ENCODE results near the gene ABCC3.

The ABCC3 gene

DNA sequence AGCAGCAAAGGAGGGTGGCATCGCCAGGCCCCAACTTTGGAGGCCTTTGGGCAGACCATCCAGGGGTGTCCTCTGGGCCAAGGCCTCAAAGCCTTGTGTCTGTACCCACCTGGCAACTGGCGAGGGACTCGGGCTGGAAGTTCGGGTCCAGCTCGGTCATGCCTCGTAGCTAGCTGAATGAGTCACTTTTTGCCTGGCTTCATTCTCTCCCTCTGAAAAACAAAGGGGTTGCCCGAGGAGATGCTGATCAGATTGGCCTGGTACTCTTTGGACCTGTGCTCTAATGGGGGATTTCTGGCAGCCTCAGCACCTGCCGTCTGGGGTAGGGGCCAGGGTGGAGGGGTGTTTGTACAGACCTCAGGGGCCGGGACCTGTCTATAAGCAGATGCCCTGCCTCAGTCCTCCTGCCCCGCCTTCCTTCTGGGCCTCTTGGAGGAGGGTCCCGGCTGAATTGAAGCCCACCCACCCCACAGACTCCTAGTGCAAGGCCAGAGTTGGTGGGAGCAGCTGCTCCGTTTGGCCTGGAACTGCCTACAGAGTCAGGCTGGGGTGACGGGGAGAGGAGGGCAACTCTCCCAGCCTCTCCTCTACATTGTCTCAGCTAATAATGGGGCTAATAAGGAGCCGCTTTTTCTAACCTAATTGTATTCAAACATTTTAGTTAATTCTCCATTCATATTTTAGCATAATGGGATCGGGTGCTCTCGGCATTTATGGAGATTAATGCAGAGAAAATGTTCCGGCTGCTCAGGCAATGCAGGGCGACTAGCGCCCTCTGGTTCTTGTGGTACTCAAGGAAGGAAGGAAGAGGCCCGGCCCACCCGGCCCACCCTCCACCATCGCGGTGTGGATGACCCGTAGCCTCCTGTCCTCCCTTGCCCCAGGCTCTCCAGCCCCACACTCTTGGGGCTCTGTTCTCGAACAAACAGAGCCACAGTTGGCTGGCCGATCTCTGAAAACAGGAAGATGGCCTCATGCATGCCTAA, 21.4 kb upstream of the ABCC3 start:
- Mint-ChIP-seq H3K4me3 (no peak overlapping the region), H3K4me1 (peaks cover 2% of the 10 kb centered on the region), H3K27me3 (peaks cover 2% of the 10 kb centered on the region), H3K9me3 (no peaks in the 10 kb centered on the region), H3K36me3 (ENCODE audit: low read depth) (no peaks in the 10 kb centered on the region), H3K27ac (no peak overlapping the region)
- DNase-seq, result no peak
- ATAC-seq, result no peak

- ATAC-seq, result no peak
- no peak overlapping the region for H3K4me3 Mint-ChIP-seq
- H3K27ac Mint-ChIP-seq, result peak overlapping the region; percentile 20
These were observed 20.1 kb upstream of the ABCC3 start for GRCh38 chr17:50614471-50615051.

GRCh38 chr17:50615828-50616227, 18.9 kb upstream of the ABCC3 start:
- ATAC-seq (no peak), DNase-seq (no peak)
- H3K27ac Mint-ChIP-seq, result no peak overlapping the region
- peaks cover 2% of the 10 kb centered on the region for H3K4me1 Mint-ChIP-seq
- no peaks in the 10 kb centered on the region for H3K36me3 Mint-ChIP-seq (ENCODE audit: low read depth)
- no peaks in the 10 kb centered on the region for H3K9me3 Mint-ChIP-seq
- H3K27me3 Mint-ChIP-seq, result peaks cover 6% of the 10 kb centered on the region
- no peak overlapping the region for H3K4me3 Mint-ChIP-seq

More at GRCh38 chr17:50614471-50615051, 20.1 kb upstream of the ABCC3 start:
- Mint-ChIP-seq H3K27me3 (peaks cover 4% of the 10 kb centered on the region), H3K36me3 (ENCODE audit: low read depth) (no peaks in the 10 kb centered on the region), H3K9me3 (no peaks in the 10 kb centered on the region), H3K4me1 (peaks cover 2% of the 10 kb centered on the region)
- no peak for DNase-seq

- DNase-seq (no peak), ATAC-seq (no peak)
- Mint-ChIP-seq H3K4me3 (no peak overlapping the region), H3K4me1 (peaks cover 2% of the 10 kb centered on the region), H3K27me3 (peaks cover 6% of the 10 kb centered on the region), H3K9me3 (no peaks in the 10 kb centered on the region), H3K27ac (no peak overlapping the region), H3K36me3 (ENCODE audit: low read depth) (no peaks in the 10 kb centered on the region)
These were observed 16.4 kb upstream of the ABCC3 start for GRCh38 chr17:50618300-50618699.

DNA sequence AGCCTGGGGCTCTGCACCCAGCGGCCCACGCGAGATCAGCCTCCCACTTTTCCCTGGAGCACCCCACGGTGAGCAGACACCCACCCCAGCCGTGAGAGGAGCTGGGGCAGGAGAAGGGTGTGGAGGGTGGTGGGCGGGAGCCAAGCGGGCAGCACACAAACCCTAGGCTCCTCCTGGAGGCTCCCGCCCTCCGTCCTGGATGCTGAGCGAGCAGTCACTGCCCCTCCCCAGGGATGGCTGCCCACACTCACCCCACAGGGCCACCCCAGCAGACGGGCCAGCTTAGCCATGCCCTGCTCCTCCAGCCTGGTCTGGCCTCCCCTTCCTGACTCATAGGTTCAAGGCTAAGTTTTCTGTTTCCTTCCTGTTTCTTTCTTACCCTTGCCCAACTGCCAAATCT, 15.7 kb upstream of the ABCC3 start:
- ATAC-seq (no peak), DNase-seq (no peak)
- no peaks in the 10 kb centered on the region for H3K9me3 Mint-ChIP-seq
- no peak overlapping the region for H3K27ac Mint-ChIP-seq
- no peaks in the 10 kb centered on the region for H3K36me3 Mint-ChIP-seq (ENCODE audit: low read depth)
- peaks cover 6% of the 10 kb centered on the region for H3K27me3 Mint-ChIP-seq
- no peak overlapping the region for H3K4me3 Mint-ChIP-seq
- H3K4me1 Mint-ChIP-seq, result no peaks in the 10 kb centered on the region

- no peaks in the 10 kb centered on the region for H3K36me3 Mint-ChIP-seq (ENCODE audit: low read depth)
- H3K27ac Mint-ChIP-seq, result no peak overlapping the region
- DNase-seq, result no peak
- no peaks in the 10 kb centered on the region for H3K9me3 Mint-ChIP-seq
- H3K4me1 Mint-ChIP-seq, result no peaks in the 10 kb centered on the region
- no peak for ATAC-seq
- no peak overlapping the region for H3K4me3 Mint-ChIP-seq
- H3K27me3 Mint-ChIP-seq, result peaks cover 7% of the 10 kb centered on the region
These were observed 15.2 kb upstream of the ABCC3 start for GRCh38 chr17:50619489-50619888.

GRCh38 chr17:50620237-50620636, 14.4 kb upstream of the ABCC3 start:
- Mint-ChIP-seq H3K27ac (no peak overlapping the region), H3K4me3 (no peak overlapping the region), H3K36me3 (ENCODE audit: low read depth) (no peaks in the 10 kb centered on the region), H3K4me1 (no peaks in the 10 kb centered on the region), H3K9me3 (no peaks in the 10 kb centered on the region), H3K27me3 (peaks cover 10% of the 10 kb centered on the region)
- DNase-seq (no peak), ATAC-seq (no peak)

- H3K27me3 Mint-ChIP-seq, result peaks cover 10% of the 10 kb centered on the region
These were observed 13.8 kb upstream of the ABCC3 start for GRCh38 chr17:50620858-50621257.

DNA sequence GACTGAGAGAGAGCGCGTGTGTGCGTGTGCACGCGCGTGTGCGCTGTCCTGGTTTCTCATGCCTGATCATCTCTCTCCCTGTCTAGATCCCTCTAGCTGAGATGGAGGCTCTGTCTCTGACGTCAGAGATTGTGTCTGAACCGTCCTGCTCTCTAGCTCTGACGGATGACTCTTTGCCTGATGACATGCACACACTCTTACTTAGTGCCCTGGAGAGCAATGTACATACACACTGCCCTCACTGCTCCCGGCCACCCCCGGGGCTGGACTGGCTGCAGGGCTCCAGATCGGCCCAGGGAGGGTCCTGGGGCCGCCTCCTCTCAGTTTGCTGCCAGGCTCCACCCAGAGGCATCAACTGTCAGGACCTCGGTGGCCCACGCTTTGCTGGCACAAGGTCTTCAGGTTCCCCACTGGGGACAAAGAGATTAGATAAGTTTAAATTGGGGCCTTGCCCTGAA, 13.1 kb upstream of the ABCC3 start:
- peaks cover 8% of the 10 kb centered on the region for H3K27me3 Mint-ChIP-seq
- DNase-seq, result no peak
- H3K36me3 Mint-ChIP-seq (ENCODE audit: low read depth), result no peaks in the 10 kb centered on the region
- H3K9me3 Mint-ChIP-seq, result no peaks in the 10 kb centered on the region
- ATAC-seq, result no peak
- no peak overlapping the region for H3K27ac Mint-ChIP-seq
- H3K4me1 Mint-ChIP-seq, result no peaks in the 10 kb centered on the region
- no peak overlapping the region for H3K4me3 Mint-ChIP-seq

More at GRCh38 chr17:50620858-50621257, 13.8 kb upstream of the ABCC3 start:
- Mint-ChIP-seq H3K9me3 (no peaks in the 10 kb centered on the region), H3K36me3 (ENCODE audit: low read depth) (no peaks in the 10 kb centered on the region), H3K4me3 (no peak overlapping the region), H3K4me1 (no peaks in the 10 kb centered on the region), H3K27ac (no peak overlapping the region)
- DNase-seq, result no peak
- ATAC-seq, result no peak

DNA sequence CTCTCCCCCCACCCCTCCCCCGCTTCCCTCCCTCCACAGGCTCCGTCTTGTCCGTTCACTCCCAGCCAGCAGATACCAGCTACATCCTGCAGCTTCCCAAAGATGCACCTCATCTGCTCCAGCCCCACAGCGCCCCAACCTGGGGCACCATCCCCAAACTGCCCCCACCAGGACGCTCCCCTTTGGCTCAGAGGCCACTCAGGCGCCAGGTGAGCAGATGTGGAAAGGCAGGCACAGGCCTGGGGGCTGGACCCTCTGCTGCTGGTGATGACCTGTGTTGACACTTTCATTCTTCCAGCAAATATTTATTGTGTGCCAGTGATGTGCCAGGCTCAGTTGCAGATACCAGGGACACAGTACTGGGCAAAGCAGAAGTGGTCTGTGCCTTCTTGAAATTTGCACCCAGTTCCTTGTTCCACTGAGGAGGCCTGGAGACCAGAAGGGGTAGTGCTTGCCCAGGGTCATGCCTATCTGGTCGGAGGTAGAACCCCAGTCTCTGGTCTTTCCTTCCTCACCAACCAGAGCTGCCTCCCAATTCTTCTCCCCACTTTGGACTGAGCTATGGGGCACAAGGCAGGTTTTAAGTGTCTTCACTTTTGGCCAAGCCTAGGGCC, 10.3 kb upstream of the ABCC3 start:
- H3K4me1 Mint-ChIP-seq, result no peaks in the 10 kb centered on the region
- H3K4me3 Mint-ChIP-seq, result no peak overlapping the region
- peaks cover 20% of the 10 kb centered on the region for H3K27me3 Mint-ChIP-seq
- ATAC-seq (no peak), DNase-seq (no peak)
- no peaks in the 10 kb centered on the region for H3K9me3 Mint-ChIP-seq
- H3K27ac Mint-ChIP-seq, result no peak overlapping the region
- H3K36me3 Mint-ChIP-seq (ENCODE audit: low read depth), result no peaks in the 10 kb centered on the region

- H3K9me3 Mint-ChIP-seq, result no peaks in the 10 kb centered on the region
- H3K4me3 Mint-ChIP-seq, result no peak overlapping the region
- no peaks in the 10 kb centered on the region for H3K4me1 Mint-ChIP-seq
- peaks cover 21% of the 10 kb centered on the region for H3K27me3 Mint-ChIP-seq
- DNase-seq (no peak), ATAC-seq (no peak)
- no peak overlapping the region for H3K27ac Mint-ChIP-seq
- no peaks in the 10 kb centered on the region for H3K36me3 Mint-ChIP-seq (ENCODE audit: low read depth)
These were observed 9.4 kb upstream of the ABCC3 start for GRCh38 chr17:50625032-50625871.

DNA sequence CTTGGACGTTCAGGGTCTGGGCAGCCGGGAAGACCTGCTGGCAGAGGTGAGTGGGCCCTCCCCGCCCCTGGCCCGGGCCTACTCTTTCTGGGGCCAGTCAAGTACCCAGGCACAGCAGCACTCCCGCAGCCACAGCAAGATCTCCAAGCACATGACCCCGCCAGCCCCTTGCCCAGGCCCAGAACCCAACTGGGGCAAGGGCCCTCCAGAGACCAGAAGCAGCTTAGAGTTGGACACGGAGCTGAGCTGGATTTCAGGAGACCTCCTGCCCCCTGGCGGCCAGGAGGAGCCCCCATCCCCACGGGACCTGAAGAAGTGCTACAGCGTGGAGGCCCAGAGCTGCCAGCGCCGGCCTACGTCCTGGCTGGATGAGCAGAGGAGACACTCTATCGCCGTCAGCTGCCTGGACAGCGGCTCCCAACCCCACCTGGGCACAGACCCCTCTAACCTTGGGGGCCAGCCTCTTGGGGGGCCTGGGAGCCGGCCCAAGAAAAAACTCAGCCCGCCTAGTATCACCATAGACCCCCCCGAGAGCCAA, 8.6 kb upstream of the ABCC3 start:
- no peak overlapping the region for H3K4me3 Mint-ChIP-seq
- no peaks in the 10 kb centered on the region for H3K36me3 Mint-ChIP-seq (ENCODE audit: low read depth)
- peak; percentile 74 for DNase-seq
- H3K4me1 Mint-ChIP-seq, result no peaks in the 10 kb centered on the region
- H3K27ac Mint-ChIP-seq, result no peak overlapping the region
- ATAC-seq, result peak; percentile 82
- H3K9me3 Mint-ChIP-seq, result no peaks in the 10 kb centered on the region
- H3K27me3 Mint-ChIP-seq, result peaks cover 25% of the 10 kb centered on the region

DNA sequence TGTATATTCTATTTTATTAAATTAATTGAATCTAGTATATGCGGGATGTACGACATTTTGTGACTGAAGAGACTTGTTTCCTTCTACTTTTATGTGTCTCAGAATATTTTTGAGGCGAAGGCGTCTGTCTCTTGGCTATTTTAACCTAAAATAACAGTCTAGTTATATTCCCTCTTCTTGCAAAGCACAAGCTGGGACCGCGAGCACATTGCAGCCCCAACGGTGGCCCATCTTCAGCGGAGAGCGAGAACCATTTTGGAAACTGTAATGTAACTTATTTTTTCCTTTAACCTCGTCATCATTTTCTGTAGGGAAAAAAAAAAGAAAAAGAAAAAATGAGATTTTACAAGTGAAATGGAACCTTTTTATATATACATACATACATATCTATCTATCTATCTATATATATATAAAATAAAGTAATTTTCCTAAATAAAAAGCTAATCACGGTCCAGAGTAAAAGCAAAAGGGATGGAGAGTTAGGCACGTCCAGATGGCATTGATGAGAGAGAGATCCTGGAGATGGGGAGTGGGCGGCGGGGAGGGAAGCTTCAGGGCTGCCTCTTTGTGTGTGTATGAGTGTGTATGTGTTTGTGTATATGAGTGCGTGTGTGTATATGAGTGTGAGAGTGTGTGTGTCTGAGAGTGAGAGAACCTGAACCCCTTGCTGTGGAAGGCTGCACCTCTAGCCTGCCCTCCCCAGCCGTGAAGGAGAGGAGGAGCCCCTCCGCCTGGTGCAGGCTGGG, 7.5 kb upstream of the ABCC3 start:
- no peak for DNase-seq
- no peak for ATAC-seq
- no peak overlapping the region for H3K27ac Mint-ChIP-seq
- no peaks in the 10 kb centered on the region for H3K36me3 Mint-ChIP-seq (ENCODE audit: low read depth)
- H3K27me3 Mint-ChIP-seq, result peaks cover 34% of the 10 kb centered on the region
- H3K9me3 Mint-ChIP-seq, result no peaks in the 10 kb centered on the region
- no peaks in the 10 kb centered on the region for H3K4me1 Mint-ChIP-seq
- no peak overlapping the region for H3K4me3 Mint-ChIP-seq
